ENCODE data around the gene GGACT. TPM values are rescaled to one million over a fixed set of nuclear protein-coding genes. Genes with fewer than 3 reads are reported as not detected.

Gene GGACT
- total RNA-seq, 2 donors from 2014 or later: 6.7 to 10.0 TPM

DNA sequence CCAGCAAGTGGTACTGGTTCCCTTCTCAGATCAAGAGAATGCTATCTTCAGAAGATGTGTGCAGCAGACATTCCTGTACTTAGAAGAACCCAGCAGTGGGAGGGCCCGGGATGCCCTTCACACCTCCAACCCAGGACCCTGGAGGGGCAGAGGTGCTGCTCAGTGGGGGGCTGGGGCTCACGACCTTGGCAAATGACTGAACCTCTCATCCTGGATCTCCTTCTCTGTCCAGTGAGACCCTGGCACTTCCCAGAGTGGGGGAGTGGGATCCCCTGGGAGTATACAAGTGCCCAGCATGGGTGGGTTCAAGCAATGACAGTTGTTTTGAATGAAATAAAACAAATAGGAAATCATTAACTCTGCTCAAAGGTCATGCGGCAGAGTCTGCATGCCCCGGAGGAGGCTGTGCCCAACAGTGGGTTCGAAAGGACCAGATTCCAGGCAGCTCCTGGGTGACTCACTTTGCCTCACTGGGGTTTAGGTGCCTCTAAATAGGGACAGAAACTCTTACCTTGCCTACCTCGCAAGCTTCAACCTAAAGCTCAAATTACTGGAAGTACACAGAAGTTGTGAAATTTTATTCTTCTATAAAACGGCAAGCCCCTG lies 26.9 kb downstream of the GGACT start:
- no peak overlapping the region for H3K27ac ChIP-seq
- H3K36me3 ChIP-seq: no peaks in the 10 kb centered on the region

DNA sequence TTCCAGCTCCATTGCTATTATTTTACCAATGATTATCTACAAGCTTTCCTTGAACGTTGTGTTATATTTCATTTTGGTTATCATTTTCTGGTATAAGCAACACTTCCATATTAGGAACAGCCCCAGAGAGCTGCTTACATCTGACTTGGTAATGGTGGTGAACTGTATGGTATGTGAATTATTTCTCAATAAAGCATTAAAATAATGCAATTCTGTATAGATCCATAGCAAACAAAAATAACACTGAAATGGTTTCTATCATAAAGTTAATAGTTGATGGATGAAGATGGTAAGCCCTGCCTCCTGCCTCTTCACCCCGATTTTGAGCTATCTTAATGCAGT lies 27.5 kb downstream of the GGACT start:
- TF ChIP-seq, protein P1, sequence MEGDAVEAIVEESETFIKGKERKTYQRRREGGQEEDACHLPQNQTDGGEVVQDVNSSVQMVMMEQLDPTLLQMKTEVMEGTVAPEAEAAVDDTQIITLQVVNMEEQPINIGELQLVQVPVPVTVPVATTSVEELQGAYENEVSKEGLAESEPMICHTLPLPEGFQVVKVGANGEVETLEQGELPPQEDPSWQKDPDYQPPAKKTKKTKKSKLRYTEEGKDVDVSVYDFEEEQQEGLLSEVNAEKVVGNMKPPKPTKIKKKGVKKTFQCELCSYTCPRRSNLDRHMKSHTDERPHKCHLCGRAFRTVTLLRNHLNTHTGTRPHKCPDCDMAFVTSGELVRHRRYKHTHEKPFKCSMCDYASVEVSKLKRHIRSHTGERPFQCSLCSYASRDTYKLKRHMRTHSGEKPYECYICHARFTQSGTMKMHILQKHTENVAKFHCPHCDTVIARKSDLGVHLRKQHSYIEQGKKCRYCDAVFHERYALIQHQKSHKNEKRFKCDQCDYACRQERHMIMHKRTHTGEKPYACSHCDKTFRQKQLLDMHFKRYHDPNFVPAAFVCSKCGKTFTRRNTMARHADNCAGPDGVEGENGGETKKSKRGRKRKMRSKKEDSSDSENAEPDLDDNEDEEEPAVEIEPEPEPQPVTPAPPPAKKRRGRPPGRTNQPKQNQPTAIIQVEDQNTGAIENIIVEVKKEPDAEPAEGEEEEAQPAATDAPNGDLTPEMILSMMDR (IDR thresholded peaks at IDR 0.05): no peak
- intact Hi-C loops (cut with DNase I): no loop called here
- no peak overlapping the region for H3K27ac ChIP-seq

More for the DNA sequence above, 26.9 kb downstream of the GGACT start:
- intact Hi-C loops (cut with DNase I): no loop called here
- Histone ChIP-seq H3K9ac (ENCODE audit: low read depth in 2 of 2, low read length in 2 of 2) (no peak overlapping the region), H3K4me1 (no peaks in the 10 kb centered on the region), H3K27me3 (no peaks in the 10 kb centered on the region), H3K4me3 (no peak overlapping the region), H3K9me3 (no peaks in the 10 kb centered on the region)
- TF ChIP-seq, protein P1 (IDR thresholded peaks at IDR 0.05): no peak
- no peak for DNase-seq

DNA sequence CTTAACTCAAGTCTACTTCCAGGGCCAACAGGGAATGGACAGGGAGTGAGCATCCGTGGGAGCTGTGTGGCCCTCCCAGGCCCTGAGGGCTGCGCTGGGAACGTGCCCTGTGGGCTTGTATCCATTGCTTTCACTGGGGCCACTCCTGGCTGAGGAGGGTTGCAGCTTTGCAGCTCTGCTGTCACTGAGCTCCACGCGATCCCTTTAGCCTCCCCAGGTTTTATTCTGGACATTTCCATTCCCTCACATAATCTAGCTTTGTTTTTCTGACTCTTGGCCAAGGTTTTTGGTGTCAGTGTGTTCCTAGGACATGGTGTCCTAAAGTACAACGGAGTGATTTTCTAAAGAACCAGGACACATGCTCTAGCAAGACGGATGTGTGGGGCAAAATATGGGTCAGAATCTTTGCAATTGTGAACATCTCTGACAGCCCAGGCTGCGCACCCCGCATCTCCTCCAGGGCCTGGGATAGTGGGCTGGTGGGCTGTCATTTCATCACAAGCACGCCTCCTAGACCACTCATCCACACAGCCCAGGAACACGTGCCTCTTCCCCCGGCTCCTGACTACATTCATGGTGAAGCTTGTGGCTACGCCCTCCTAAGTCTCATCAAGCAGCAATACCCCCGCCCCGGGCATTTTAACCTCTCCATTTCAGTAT lies 28.0 kb downstream of the GGACT start:
- H3K36me3 ChIP-seq: no peaks in the 10 kb centered on the region
- intact Hi-C loops (cut with DNase I): no loop called here

More for the DNA sequence above, 27.5 kb downstream of the GGACT start:
- Histone ChIP-seq H3K4me3 (no peak overlapping the region), H3K36me3 (no peaks in the 10 kb centered on the region), H3K9me3 (no peaks in the 10 kb centered on the region), H3K27me3 (no peaks in the 10 kb centered on the region), H3K4me1 (no peaks in the 10 kb centered on the region), H3K9ac (ENCODE audit: low read depth in 2 of 2, low read length in 2 of 2) (no peak overlapping the region)
- no peak for DNase-seq

DNA sequence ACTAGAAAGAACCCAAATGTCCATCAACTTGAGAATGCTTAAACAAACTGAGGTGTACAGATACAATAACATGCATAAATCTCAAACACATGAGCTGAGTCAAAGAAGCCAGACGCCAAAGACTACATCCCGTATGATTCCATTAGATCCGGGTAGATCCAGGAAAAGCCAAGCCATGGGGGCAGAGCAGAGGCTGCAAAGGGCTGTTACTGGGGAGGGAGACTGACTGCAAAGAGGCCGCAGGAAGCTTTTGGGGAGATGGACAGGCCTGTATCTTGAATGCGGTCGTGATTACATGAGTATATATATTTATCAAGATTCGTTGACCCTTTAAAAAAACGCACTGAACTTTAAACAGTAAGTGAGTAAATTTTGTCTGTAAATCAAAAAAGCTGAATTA lies 28.7 kb downstream of the GGACT start:
- Histone ChIP-seq H3K36me3 (no peaks in the 10 kb centered on the region), H3K9me3 (no peaks in the 10 kb centered on the region), H3K4me1 (no peaks in the 10 kb centered on the region), H3K9ac (ENCODE audit: low read depth in 2 of 2, low read length in 2 of 2) (no peak overlapping the region), H3K27ac (no peak overlapping the region), H3K27me3 (no peaks in the 10 kb centered on the region), H3K4me3 (no peak overlapping the region)
- intact Hi-C loops (cut with DNase I): no loop called here
- no peak for DNase-seq
- TF ChIP-seq, protein P1 (IDR thresholded peaks at IDR 0.05): no peak

More for the DNA sequence above, 28.0 kb downstream of the GGACT start:
- TF ChIP-seq, protein P1 (IDR thresholded peaks at IDR 0.05): no peak
- no peak overlapping the region for H3K9ac ChIP-seq (ENCODE audit: low read depth in 2 of 2, low read length in 2 of 2)
- H3K9me3 ChIP-seq: no peaks in the 10 kb centered on the region
- no peaks in the 10 kb centered on the region for H3K27me3 ChIP-seq
- no peak for DNase-seq
- no peak overlapping the region for H3K4me3 ChIP-seq
- no peaks in the 10 kb centered on the region for H3K4me1 ChIP-seq
- H3K27ac ChIP-seq: no peak overlapping the region

DNA sequence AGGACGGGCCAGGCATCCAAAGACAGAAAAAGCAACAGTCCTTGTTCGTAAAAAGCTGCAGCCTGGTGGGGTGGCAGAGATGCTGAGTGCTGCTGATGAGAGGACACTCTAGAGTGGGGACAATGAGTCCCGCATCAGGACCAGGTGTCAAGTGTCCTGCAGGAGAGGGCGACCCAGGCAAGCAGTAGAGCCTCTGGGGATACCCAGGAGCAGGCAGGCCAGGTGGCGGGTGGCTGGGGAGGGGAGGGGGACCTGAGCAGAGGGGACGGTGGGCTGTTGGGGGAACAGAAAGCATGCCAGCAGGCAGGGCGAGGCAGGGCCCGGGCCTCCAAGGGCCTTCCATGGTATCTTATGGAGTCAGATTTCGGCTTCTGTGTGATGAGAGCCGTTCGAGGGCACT lies 35.8 kb downstream of the GGACT start:
- Histone ChIP-seq H3K36me3 (no peaks in the 10 kb centered on the region), H3K9me3 (no peaks in the 10 kb centered on the region), H3K9ac (ENCODE audit: low read depth in 2 of 2, low read length in 2 of 2) (no peak overlapping the region), H3K27me3 (no peaks in the 10 kb centered on the region), H3K4me3 (no peak overlapping the region), H3K27ac (no peak overlapping the region), H3K4me1 (no peaks in the 10 kb centered on the region)
- TF ChIP-seq, protein P1 (IDR thresholded peaks at IDR 0.05): no peak
- intact Hi-C loops (cut with DNase I): no loop called here
- DNase-seq: no peak
